A549 treated with AZD9567 at 1 μM for 4 hours (cell line): Measurements from ENCODE around the gene UBQLN1. TPM values are rescaled to one million over a fixed set of nuclear protein-coding genes. Genes with fewer than 3 reads are reported as not detected.

ENCODE experiments used
- total RNA-seq: library from RNA; stranded (reverse); fragments of 200-300 nt; extraction: Qiagen RNA extraction; gene quantifications from 5 replicates; pipeline ENCODE4 v1.2.3, GENCODE V29; 2022; ENCODE audit not compliant: insufficient read depth

UBQLN1 gene
- 97.2 to 142 TPM (median 109 TPM) in 5 replicates for total RNA-seq

DNA sequence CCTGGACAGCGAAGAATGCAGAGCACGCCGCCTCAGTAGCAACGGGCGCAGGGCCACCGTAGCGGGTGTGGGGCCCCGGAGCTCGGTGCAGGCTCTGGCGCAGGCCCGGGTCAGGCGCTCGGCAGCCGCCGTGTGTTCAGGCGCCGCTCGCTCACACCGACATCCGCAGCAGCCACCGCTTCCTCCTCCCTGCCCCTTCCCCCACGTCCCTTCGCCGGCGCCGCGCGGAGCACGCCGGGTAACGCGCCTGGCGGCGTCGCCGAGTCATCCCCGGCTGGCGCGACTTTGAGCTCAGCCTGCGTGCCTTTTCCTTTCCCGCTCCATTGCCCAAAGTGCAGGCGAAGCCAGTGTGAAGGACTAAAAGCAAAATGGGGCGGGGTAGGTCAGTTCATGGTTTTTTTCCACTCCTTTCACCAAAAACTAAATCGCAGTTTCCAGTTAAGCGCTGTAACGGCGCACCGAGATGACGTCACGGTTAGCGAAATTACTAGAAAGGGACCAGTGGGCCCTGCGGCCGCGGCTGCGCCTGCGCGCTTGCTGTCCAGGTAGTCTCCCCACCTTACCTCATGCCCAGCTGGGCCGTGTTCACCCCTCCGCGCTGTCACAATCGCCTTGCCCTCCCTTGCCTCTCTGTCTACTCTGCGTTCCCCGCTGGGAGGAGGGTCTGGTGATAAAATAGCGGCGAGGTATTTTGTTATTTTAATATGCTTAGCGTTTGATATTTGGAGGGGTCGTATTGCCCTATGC, at the start of gene UBQLN1:
Gene UBQLN1 (minus strand): TSS at position 191 of the 747 bp plus-strand sequence. CDS start 279 bp downstream, outside the sequence.

DNA sequence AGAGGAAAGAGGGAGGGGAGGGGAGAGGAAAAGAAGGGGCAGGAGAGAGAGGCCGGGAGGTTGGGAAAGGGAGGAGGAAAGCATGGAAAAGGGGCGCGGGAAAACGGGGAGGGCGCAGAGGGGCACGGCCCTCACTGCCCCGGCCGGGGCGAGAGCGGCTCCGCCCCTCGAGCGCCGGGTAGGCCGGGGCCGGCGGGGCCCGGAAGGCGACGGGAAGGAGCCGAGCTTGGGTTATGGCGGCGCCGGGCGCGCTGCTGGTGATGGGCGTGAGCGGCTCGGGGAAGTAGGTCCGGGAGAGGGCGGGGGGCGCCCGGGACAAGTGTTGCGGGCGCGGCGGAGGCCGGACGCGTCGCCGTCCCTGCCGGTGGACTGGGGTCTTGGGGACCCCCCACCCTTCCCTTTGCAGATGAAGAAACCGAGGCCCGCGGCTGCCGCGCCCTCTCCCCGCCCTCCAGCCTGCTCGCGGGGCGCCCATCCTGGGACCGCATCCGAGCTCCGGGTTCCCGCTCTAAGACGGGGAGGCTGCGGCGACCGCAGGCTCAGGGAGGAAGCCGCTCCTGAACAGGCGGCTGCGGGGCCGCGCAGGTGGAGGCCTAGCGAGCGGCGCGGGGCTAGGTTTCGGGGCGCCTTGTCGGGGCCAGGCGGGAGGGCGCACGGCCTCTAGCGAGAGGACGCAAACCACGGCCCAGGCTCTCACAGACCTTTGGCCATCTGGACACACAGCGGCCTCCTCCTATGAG, 84.6 kb downstream of the UBQLN1 start, which contains the start of gene IDNK:
Gene IDNK (plus strand): TSS at position 205 of the 740 bp plus-strand sequence. CDS start 29 bp downstream, at position 234.

Other genes starting within 250 kb of the UBQLN1 start
- gene FRMD3, start 169.6 kb downstream of the UBQLN1 start, total RNA-seq = 4.4 to 8.3 TPM (median 4.6 TPM) in 5 replicates
- 5.8 to 7.1 TPM (median 6.3 TPM) in 5 replicates for gene IDNK, start 84.8 kb downstream of the UBQLN1 start, total RNA-seq
- 3.2 to 5.6 TPM (median 5.1 TPM) in 5 replicates for gene GKAP1, start 109.8 kb upstream of the UBQLN1 start, total RNA-seq
- 0.64 to 1.1 TPM (median 0.84 TPM) in 5 replicates for gene KIF27, start 213.5 kb upstream of the UBQLN1 start, total RNA-seq